HUDEP-2 (cell line): ENCODE results near the gene BTG2.
A peak's percentile ranks its signal among the peaks of the same experiment; 100 is the strongest.

Source experiments
- DNase-seq, 76 experiments: peaks; one replicate each; lab custom pipeline; 2025; ENCODE audit not compliant: unreplicated experiment in 76 of 76; lab: John Stamatoyannopoulos, UW

The BTG2 gene

GRCh38 chr1:203275656-203276272 lies 29.6 kb upstream of the BTG2 start:
- DNase-seq, result no peak

GRCh38 chr1:203276408-203276807 lies 28.9 kb upstream of the BTG2 start:
- no peak for DNase-seq

DNA sequence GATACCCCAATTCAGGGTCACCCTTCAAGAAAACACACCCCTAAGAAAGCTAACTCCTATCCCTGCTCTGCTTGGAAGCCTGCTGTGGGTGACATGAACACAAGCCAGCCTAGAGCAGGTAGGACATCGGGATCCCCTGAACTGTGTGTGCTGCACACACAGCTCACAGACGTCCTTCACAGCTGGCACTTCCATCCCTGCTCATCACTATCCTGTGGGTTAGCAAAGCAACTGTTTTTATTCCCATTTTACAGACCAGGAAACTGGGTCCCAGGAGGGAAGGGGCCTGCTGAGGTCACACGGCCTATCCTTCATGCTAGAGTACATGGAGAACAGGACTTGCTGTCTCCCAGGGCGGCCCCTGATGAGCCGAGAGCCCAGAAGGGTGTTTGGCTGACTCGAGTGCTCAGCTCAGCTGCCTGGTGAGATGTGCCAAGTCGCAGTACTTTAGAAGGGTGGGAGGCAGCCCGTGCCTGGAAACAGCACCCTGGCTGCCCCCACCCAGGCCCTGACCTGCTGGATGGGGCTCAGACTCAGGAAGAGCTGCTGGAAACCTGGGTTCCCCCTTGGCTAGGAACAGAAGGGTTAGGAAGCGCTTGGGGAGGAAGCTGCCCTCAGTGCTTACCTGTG lies 28.3 kb upstream of the BTG2 start:
- DNase-seq, result no peak

- no peak for DNase-seq
These were observed 27.0 kb upstream of the BTG2 start for GRCh38 chr1:203278082-203278884.

DNA sequence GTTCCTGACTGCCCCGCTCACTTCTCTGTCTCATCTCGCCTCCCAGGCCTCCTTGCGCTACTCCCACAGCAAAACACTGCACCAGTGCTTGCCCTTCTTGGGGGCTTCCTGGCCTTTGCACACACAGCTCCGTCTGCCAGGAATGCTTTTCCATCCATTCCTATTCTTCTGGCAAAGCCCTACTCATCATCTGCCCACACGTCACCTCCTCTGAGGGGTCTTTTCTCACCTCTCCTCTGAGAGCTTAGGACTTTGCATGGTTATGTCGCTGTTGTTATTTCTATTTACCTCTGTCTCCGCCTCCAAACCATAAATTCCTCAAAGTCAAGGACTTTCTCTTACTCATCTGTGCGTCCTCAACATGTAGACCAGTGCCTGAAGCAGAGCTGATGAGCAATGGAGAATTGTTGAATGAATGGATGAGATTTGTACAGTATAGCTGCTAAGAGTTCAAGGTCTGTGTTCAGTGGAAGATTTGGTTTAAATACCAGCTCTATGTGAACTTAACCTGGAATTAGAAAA lies 26.4 kb upstream of the BTG2 start:
- DNase-seq, result no peak

DNA sequence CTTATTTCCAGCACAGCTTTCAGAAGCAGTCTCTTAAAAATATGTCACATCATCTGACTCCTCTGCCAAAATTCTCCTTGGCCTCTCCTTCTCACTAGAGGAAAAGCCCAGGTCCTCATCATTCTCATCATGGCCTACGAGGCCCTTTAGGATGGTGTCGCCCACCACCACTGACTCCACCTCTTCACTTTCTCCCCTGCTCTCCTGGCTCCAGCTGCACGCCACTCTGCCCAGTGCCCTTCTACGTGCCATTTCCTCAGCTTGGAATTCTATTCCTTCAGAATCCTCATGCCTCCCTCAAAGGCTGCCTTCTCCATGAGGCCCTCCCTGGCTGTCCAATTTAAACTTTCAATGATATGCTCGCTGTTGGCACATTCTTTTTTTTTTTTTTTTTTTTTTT lies 25.3 kb upstream of the BTG2 start:
- DNase-seq, result no peak

- no peak for DNase-seq
These were observed 24.3 kb upstream of the BTG2 start for GRCh38 chr1:203281033-203281432.

DNA sequence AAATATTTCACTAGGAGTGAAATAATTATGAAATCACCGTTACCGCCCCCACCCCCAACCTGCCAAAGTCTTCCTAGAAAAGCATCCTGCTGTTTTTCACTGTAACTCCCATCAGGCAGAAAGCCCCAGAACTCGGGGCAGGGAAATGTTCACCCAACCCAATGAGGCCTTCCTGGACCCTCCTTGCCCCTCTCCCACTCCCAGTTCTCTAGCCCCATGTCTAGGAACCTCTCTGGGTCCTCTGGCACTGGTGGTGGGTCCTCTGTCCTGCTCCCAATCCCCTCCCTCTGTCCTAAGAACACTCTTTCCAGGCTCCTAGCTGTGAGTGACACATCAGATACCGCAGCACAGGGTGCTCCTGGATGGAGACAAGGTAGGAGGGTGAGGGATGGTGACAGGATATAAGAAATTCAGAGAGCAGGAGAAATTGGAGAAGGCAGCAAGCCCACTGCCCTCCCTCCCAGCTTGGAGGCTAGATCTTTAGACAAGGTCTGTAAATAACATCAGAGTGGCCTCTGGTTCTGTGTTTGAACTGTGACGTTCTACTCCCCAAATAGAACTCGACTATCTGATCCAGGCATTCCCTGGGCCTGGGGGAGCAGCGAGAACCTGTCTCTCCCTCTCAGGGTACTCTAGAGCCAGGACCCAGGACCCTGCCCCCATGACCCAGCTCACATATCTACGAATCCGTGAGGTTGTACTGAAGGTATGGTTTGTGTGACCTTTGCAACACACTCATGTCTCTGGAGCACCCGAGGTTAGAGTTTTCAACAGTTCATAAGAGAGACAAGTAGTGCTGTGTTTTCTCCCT lies 23.3 kb upstream of the BTG2 start:
- no peak for DNase-seq

- DNase-seq, result no peak
These were observed 22.4 kb upstream of the BTG2 start for GRCh38 chr1:203282720-203283542.

- no peak for DNase-seq
These were observed 21.7 kb upstream of the BTG2 start for GRCh38 chr1:203283597-203283996.

- no peak for DNase-seq
These were observed 20.8 kb upstream of the BTG2 start for GRCh38 chr1:203284411-203285123.

- DNase-seq, result no peak
These were observed 18.9 kb upstream of the BTG2 start for GRCh38 chr1:203286161-203286984.

DNA sequence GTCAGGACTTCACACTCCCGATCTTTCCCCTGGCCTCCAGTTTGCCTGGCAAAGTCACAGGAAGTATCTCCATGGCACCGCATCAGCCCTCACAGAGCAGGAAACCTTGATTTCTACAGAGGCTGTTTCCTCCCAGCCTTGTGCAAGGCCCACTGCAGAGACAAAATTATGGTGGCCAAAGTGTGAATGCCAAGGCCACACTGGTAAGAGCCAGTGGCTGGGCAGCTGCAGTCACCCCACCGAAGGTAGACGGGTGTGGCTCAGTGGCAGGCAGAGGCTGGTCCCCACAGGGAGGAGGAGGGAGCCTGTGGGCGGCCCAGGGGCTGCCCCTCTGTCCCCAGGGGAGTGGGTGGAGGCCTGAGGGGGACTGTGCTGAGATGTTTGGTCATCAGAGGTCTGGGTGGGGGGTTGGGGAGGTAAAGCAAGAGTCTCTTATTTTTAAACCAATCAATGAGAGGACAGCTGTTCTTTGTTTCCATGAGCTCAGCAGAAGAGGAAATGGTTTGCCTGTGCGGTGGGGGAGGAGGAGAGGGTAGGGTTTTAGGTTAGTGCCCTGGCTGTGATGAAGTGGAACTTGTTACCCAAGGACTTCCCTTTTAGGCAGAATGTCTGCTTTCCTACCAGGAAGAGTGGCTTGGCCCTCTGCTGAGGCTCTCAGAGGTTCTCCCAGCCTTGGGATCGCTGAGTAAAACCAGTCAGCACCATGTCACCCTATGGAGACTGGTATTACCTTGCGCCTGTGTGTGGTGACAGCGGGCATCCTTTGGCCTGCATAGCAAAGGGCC lies 18.0 kb upstream of the BTG2 start:
- DNase-seq, result peak in 43 of 76 experiments; percentile 5 to 74 (median 35)

DNA sequence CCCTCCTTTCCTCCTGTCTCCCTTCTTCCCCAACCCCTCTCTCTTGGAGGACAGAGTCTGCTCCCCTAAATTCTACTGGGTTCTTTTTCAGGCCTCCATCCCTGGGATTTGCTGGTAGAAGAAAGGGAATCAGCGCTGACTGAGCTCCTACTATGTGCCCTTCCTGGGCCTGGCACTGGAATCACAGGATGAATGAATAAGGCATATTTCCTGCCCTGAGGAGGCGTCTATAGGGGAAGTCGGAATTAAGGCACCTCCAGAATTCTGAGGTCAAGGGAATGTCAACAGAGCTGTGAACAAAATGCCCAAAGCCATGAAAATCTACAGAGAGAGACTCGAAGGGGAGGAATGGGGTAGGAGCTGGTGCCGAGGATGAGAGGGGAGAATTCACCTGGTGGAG lies 17.4 kb upstream of the BTG2 start:
- no peak for DNase-seq

DNA sequence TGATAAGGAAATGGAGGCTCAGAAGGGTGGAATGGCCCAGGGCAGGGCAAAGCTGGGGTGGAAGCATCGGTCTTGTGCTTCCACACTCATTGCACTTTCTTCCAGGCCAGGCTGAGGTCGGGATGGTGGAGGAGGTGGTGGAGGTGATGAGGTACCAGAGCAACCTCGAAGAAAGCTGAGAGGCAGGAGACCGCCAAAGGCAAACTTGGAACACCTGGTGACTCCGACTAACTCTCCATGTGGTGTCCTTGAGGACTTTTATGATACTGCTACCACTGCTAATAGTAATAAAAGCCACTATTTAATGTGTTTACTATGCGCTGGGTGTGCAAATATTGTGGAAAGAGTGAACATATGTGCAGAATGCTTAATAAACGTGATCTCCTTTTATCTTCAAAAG lies 16.9 kb upstream of the BTG2 start:
- DNase-seq, result no peak

GRCh38 chr1:203289281-203289981 lies 15.9 kb upstream of the BTG2 start:
- DNase-seq, result peak in 71 of 76 experiments; percentile 18 to 88 (median 69)

DNA sequence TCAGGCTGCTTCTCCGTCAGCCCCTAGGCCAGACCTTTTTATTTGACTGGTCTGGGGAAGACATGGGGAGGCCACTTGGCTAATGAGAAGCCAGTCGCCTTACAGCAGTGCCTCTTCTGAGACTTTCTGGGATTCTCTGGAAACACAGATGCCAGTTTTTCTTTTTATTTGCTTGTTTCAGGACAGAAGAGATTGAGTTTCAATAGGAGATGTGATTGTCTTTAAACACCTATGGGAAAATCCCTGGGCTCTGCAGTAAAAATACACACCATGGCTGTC lies 15.4 kb upstream of the BTG2 start:
- DNase-seq, result no peak
